Measurements from ENCODE around the gene MPDZ. TPM values are rescaled to one million over a fixed set of nuclear protein-coding genes. Genes with fewer than 3 reads are reported as not detected.

MPDZ gene
- total RNA-seq, 1 donor from 2014 or later, result 14.0 TPM

GRCh38 chr9:13281356-13282016 lies 2.0 kb upstream of the MPDZ start:
- no peak overlapping the region for H3K4me3 ChIP-seq (ENCODE audit: low read depth, low read length)
- DNase-seq (ENCODE audit: low read depth) (no peak), FAIRE-seq (no peak)

DNA sequence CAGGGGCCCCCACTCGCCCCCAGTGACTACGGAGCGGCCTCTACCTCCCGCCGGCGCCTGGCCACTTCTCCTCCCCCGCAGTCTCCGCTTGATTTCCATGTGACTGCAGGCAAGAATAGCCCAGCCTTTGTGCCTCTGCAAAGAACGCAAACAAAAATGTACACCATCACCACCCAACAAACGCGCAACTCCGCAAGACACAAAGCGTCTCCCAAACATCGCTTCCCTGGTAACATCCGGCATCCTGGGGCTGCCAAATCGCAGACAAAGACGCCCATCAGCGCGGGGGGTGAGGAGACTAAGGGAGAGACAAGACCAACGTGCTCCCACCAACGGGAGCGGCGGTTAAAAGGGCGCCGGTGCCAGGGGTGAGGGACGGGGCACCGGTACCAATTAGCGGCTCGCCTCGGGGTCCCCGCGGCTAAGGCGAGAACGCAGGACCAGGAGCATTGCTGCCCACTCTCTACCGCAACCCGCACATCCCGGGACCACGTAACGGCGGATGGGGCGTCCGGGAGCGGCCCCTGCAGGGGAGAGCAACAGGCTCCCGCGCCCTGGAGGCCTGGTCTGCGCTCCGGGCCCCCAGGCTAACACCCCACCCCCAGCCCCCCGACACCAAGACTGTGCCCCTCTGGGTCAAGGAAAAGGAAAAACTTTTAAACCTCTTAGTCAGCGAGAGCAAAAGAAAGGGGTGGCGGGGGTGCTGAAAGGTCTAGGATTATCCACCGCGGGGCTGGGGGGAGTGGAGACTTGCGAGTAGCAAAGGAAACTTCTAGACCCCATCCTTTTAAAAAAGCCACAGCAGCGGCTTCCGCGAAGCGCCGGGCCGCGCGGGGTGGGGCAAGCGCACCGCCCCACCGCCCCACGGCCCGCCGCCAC lies 885 bp downstream of the MPDZ start:
- DNase-seq (ENCODE audit: low read depth) (peak; percentile 48), FAIRE-seq (no peak)
- H3K4me3 ChIP-seq (ENCODE audit: low read depth, low read length), result peak overlapping the region; percentile 52

More at GRCh38 chr9:13281356-13282016, 2.0 kb upstream of the MPDZ start:
- Histone ChIP-seq H3K27me3 (ENCODE audit: control insufficient read depth, insufficient read depth, low read length) (no peaks in the 10 kb centered on the region), H3K36me3 (ENCODE audit: control insufficient read depth, insufficient read depth, low read length) (no peaks in the 10 kb centered on the region)
- no peak for TF ChIP-seq CTCF (IDR thresholded peaks at IDR 0.05; ENCODE audit: insufficient read depth, low read length, severe bottlenecking)

GRCh38 chr9:13278023-13278367 lies 1.5 kb downstream of the MPDZ start:
- Histone ChIP-seq H3K36me3 (ENCODE audit: control insufficient read depth, insufficient read depth, low read length) (no peaks in the 10 kb centered on the region), H3K27me3 (ENCODE audit: control insufficient read depth, insufficient read depth, low read length) (no peaks in the 10 kb centered on the region), H3K4me3 (ENCODE audit: low read depth, low read length) (peak overlapping the region; percentile 52)
- peak; percentile 26 for DNase-seq (ENCODE audit: low read depth)
- FAIRE-seq, result no peak
- TF ChIP-seq CTCF (IDR thresholded peaks at IDR 0.05; ENCODE audit: insufficient read depth, low read length, severe bottlenecking), result no peak

More for the DNA sequence above, 885 bp downstream of the MPDZ start:
- no peaks in the 10 kb centered on the region for H3K27me3 ChIP-seq (ENCODE audit: control insufficient read depth, insufficient read depth, low read length)
- peak; percentile 20 for TF ChIP-seq CTCF (IDR thresholded peaks at IDR 0.05; ENCODE audit: insufficient read depth, low read length, severe bottlenecking)
- H3K36me3 ChIP-seq (ENCODE audit: control insufficient read depth, insufficient read depth, low read length), result no peaks in the 10 kb centered on the region

DNA sequence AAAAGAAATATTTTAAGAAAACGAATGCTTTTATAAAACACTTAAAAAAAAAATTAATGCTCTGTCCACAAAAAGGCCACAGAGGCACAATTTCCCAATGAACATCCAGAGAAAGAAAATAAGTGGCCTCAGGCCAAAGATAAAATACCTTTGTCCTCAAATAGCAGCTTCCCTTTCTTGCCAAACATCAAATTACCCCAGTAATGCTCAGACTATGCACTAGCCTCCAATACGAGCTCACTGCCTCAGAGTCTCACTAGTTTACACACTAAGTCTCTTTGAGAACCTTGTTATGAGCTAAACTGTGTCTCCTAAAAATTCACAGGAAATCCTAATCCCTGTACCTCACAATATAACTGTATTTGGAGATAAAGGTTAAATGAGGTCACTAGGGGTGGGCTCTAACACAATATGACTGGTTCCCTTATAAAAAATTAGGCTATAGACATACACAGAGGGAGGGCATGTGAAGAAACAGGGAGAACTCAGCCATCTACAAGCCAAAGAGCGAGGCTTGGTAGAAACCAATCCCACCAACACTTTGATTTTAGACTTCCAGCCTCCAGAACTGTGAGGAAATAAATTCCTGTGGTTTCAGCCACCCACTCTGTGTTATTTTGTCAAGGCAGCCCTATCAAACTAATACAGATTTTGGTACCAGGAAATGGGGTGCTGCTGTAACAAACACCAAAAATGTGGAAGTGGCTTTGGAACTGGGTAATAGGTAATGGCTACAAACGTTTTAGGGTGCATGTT lies 4.4 kb downstream of the MPDZ start:
- no peaks in the 10 kb centered on the region for H3K36me3 ChIP-seq (ENCODE audit: control insufficient read depth, insufficient read depth, low read length)
- no peaks in the 10 kb centered on the region for H3K27me3 ChIP-seq (ENCODE audit: control insufficient read depth, insufficient read depth, low read length)
- TF ChIP-seq CTCF (IDR thresholded peaks at IDR 0.05; ENCODE audit: insufficient read depth, low read length, severe bottlenecking), result no peak
- no peak for DNase-seq (ENCODE audit: low read depth)
- FAIRE-seq, result no peak
- no peak overlapping the region for H3K4me3 ChIP-seq (ENCODE audit: low read depth, low read length)

GRCh38 chr9:13270734-13271133 lies 8.8 kb downstream of the MPDZ start:
- TF ChIP-seq CTCF (IDR thresholded peaks at IDR 0.05; ENCODE audit: insufficient read depth, low read length, severe bottlenecking), result no peak
- no peaks in the 10 kb centered on the region for H3K27me3 ChIP-seq (ENCODE audit: control insufficient read depth, insufficient read depth, low read length)
- FAIRE-seq, result no peak
- DNase-seq (ENCODE audit: low read depth), result no peak
- no peak overlapping the region for H3K4me3 ChIP-seq (ENCODE audit: low read depth, low read length)
- no peaks in the 10 kb centered on the region for H3K36me3 ChIP-seq (ENCODE audit: control insufficient read depth, insufficient read depth, low read length)
